ENCODE data around the gene TMEM175.
A peak's percentile ranks its signal among the peaks of the same experiment; 100 is the strongest.

Gene TMEM175, protein sequence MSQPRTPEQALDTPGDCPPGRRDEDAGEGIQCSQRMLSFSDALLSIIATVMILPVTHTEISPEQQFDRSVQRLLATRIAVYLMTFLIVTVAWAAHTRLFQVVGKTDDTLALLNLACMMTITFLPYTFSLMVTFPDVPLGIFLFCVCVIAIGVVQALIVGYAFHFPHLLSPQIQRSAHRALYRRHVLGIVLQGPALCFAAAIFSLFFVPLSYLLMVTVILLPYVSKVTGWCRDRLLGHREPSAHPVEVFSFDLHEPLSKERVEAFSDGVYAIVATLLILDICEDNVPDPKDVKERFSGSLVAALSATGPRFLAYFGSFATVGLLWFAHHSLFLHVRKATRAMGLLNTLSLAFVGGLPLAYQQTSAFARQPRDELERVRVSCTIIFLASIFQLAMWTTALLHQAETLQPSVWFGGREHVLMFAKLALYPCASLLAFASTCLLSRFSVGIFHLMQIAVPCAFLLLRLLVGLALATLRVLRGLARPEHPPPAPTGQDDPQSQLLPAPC

DNA sequence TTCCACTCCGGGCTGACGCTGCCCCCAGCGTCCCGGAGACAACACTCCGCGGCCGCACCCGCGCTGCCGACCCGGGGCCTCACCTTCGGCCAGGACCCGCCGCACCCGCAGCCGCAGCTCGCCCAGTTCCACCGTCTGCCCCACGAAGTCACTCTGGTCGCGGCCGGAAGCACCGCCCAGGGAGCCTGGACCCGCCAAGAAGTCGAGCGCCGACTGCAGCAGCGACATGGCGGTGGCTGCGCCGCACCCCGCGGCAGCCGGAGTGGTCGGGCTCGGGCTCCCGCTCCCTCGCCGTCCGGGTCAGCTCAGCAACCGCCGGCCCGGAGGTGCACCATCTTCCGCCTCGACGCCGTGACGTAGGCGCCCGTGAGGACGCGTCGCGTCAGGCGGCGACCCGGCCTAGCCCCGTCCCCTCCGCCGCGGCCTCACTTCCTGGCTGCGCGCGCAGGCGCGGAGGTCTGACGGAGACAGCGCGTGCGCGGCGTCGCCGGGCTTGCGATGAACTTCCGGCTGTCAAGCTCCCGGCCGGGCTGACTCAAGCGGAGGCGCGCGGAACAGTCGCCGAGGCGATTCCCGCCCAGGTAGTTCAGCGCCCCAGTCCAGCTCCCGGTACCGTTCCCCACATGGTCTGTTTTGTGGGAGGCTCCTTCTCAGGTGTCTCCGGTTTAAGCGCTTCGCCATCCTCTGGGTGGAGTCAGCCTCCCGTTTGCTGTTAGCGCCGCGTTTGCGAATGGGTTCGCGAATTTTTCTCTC, at the start of gene TMEM175, which contains the start of gene GAK:
Gene TMEM175 (plus strand): TSS at position 501 of the 753 bp plus-strand sequence. CDS start 15,280 bp downstream, outside the sequence.
Gene GAK (minus strand): TSS at position 357 of the 753 bp plus-strand sequence. CDS start 129 bp downstream, at position 228.
- Histone ChIP-seq H3K4me3 (ENCODE audit: low read length in 2 of 2) (peak within 1 kb of the TSS; percentile 98 to 100), H3K9me3 (ENCODE audit: control insufficient read depth in 2 of 2, low read length in 2 of 2) (no peaks in the 10 kb centered on the region), H3K27ac (ENCODE audit: low read length) (peak within 1 kb of the TSS; percentile 77), H3K27me3 (ENCODE audit: control insufficient read depth in 1 of 2, insufficient read depth in 2 of 2, low read length in 2 of 2) (no peaks in the 10 kb centered on the region), H3K36me3 (ENCODE audit: control insufficient read depth in 2 of 2, insufficient read depth in 2 of 2, low read length in 2 of 2) (no peaks in the 10 kb centered on the region), H3K9ac (ENCODE audit: low read length in 2 of 2) (peak within 1 kb of the TSS; percentile 93), H3K4me1 (ENCODE audit: control insufficient read depth, insufficient read depth, low read length) (peaks cover 24% of the 10 kb centered on the region)

- Histone ChIP-seq H3K9me3 (ENCODE audit: control insufficient read depth in 2 of 2, low read length in 2 of 2) (no peaks in the 10 kb centered on the region), H3K36me3 (ENCODE audit: control insufficient read depth in 2 of 2, insufficient read depth in 2 of 2, low read length in 2 of 2) (peaks cover 26 to 53% of the 10 kb centered on the region in 2 donors), H3K4me3 (ENCODE audit: low read length in 2 of 2) (no peak overlapping the region), H3K4me1 (ENCODE audit: control insufficient read depth, insufficient read depth, low read length) (peaks cover 2% of the 10 kb centered on the region), H3K27ac (ENCODE audit: low read length) (no peak overlapping the region), H3K27me3 (ENCODE audit: control insufficient read depth in 1 of 2, insufficient read depth in 2 of 2, low read length in 2 of 2) (no peaks in the 10 kb centered on the region), H3K9ac (ENCODE audit: low read length in 2 of 2) (no peak overlapping the region)
Measured at GRCh38 chr4:882646-883045, 49.6 kb upstream of the TMEM175 start.

DNA sequence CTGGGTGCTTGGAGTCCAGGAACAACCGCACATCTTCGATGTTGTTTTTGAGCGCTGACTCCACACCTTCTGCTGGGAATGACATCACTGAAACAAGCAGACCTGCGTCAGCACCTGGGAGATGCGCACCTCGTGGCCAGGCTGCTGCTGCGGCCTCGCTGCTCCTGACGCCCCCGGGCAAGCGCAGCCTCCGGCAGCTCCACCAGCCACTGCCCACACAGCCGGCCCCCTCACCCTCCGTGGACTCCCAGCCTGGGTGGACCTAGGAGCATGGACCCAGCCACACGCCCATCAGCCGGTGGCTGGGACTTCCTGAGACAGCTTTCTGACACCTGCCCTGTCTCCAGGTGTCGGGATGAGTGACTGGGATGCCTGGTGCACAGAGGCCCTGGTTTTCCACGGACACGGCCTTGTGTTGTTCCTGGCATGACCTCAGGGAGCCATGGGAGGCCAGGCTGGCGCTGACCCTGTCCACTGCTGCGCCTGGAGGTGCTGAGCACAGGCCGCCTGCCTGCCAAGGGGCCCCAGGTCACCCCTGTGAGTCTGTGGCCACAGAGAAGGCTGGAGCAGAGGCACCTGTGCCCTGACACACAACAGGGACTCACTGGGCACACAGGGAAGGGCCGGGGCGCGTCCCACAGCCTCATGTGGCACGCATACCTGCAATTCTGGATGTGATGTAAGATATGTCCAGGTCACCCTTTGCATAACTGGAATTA, 48.7 kb upstream of the TMEM175 start:
- H3K36me3 ChIP-seq (ENCODE audit: control insufficient read depth in 2 of 2, insufficient read depth in 2 of 2, low read length in 2 of 2), result peaks cover 27 to 58% of the 10 kb centered on the region in 2 donors
- H3K9me3 ChIP-seq (ENCODE audit: control insufficient read depth in 2 of 2, low read length in 2 of 2), result no peaks in the 10 kb centered on the region
- no peak overlapping the region for H3K27ac ChIP-seq (ENCODE audit: low read length)
- no peak overlapping the region for H3K9ac ChIP-seq (ENCODE audit: low read length in 2 of 2)
- peaks cover 2% of the 10 kb centered on the region for H3K4me1 ChIP-seq (ENCODE audit: control insufficient read depth, insufficient read depth, low read length)
- H3K27me3 ChIP-seq (ENCODE audit: control insufficient read depth in 1 of 2, insufficient read depth in 2 of 2, low read length in 2 of 2), result no peaks in the 10 kb centered on the region
- no peak overlapping the region for H3K4me3 ChIP-seq (ENCODE audit: low read length in 2 of 2)

DNA sequence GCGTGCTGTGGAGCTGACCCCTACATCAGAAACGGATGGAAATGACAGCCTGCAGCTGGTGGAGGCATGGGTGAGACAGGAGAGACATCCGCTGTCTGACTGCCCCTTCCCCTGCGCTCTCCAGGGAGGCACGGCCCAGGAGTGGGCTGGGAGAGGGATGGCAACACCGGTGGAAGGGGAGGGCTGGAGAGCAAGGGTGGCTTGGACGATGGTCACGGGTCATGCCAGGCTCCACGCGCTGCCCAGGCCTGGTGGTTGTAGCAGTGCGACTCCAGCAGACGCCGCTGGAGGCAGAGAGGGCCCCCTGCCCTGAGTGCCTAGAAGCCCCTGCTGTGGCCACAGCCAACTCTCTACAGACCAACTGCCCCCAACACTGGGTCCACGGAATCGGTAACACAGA, 48.0 kb upstream of the TMEM175 start:
- Histone ChIP-seq H3K27ac (ENCODE audit: low read length) (no peak overlapping the region), H3K36me3 (ENCODE audit: control insufficient read depth in 2 of 2, insufficient read depth in 2 of 2, low read length in 2 of 2) (peaks cover 27 to 53% of the 10 kb centered on the region in 2 donors), H3K4me3 (ENCODE audit: low read length in 2 of 2) (no peak overlapping the region), H3K9ac (ENCODE audit: low read length in 2 of 2) (no peak overlapping the region), H3K4me1 (ENCODE audit: control insufficient read depth, insufficient read depth, low read length) (peaks cover 2% of the 10 kb centered on the region), H3K9me3 (ENCODE audit: control insufficient read depth in 2 of 2, low read length in 2 of 2) (no peaks in the 10 kb centered on the region), H3K27me3 (ENCODE audit: control insufficient read depth in 1 of 2, insufficient read depth in 2 of 2, low read length in 2 of 2) (no peaks in the 10 kb centered on the region)

DNA sequence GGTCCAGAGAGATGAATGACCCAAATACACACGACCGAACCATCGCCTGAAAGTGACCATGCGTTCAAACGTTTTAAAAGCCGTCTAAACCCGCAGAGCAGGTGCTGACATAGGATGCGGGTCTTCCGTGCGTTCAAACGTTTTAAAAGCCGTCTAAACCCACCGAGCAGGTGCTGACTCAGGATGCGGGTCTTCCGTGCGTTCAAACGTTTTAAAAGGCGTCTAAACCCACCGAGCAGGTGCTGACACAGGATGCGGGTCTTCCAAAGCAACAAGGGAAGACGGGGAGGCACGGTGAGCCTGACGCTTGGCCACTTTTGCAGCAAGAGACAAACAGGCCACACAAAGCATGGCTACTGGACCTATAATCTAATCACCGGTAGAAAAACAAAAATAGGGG, 47.4 kb upstream of the TMEM175 start:
- H3K36me3 ChIP-seq (ENCODE audit: control insufficient read depth in 2 of 2, insufficient read depth in 2 of 2, low read length in 2 of 2), result peaks cover 21 to 51% of the 10 kb centered on the region in 2 donors
- no peak overlapping the region for H3K4me3 ChIP-seq (ENCODE audit: low read length in 2 of 2)
- no peaks in the 10 kb centered on the region for H3K27me3 ChIP-seq (ENCODE audit: control insufficient read depth in 1 of 2, insufficient read depth in 2 of 2, low read length in 2 of 2)
- H3K9me3 ChIP-seq (ENCODE audit: control insufficient read depth in 2 of 2, low read length in 2 of 2), result no peaks in the 10 kb centered on the region
- H3K4me1 ChIP-seq (ENCODE audit: control insufficient read depth, insufficient read depth, low read length), result peaks cover 2% of the 10 kb centered on the region
- H3K27ac ChIP-seq (ENCODE audit: low read length), result no peak overlapping the region
- no peak overlapping the region for H3K9ac ChIP-seq (ENCODE audit: low read length in 2 of 2)

GRCh38 chr4:885353-885752, 46.9 kb upstream of the TMEM175 start:
- Histone ChIP-seq H3K4me1 (ENCODE audit: control insufficient read depth, insufficient read depth, low read length) (peaks cover 2% of the 10 kb centered on the region), H3K27ac (ENCODE audit: low read length) (no peak overlapping the region), H3K9ac (ENCODE audit: low read length in 2 of 2) (no peak overlapping the region), H3K36me3 (ENCODE audit: control insufficient read depth in 2 of 2, insufficient read depth in 2 of 2, low read length in 2 of 2) (peaks cover 18 to 54% of the 10 kb centered on the region in 2 donors), H3K4me3 (ENCODE audit: low read length in 2 of 2) (no peak overlapping the region), H3K27me3 (ENCODE audit: control insufficient read depth in 1 of 2, insufficient read depth in 2 of 2, low read length in 2 of 2) (no peaks in the 10 kb centered on the region), H3K9me3 (ENCODE audit: control insufficient read depth in 2 of 2, low read length in 2 of 2) (no peaks in the 10 kb centered on the region)

DNA sequence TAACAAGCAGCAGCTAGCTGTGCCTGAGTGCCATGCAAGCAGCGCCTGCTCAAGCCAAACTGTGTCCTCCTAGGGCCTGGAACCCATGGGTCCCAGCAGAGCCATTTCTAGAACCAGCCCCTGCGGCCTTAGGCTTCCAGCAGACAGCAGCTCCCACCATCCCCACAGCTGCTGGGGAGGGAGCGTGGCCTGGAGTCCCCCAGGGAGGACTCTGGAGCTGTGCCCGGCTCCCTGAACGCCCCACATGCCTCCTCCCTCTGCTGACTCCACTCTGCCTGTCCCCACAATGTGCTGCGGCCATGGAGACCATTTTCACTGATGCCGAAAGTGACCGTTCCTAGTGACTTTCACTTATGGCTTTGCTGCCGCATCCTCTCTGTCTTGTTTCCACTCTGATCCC, 46.0 kb upstream of the TMEM175 start:
- Histone ChIP-seq H3K27ac (ENCODE audit: low read length) (no peak overlapping the region), H3K4me1 (ENCODE audit: control insufficient read depth, insufficient read depth, low read length) (peaks cover 2% of the 10 kb centered on the region), H3K9ac (ENCODE audit: low read length in 2 of 2) (no peak overlapping the region), H3K9me3 (ENCODE audit: control insufficient read depth in 2 of 2, low read length in 2 of 2) (no peaks in the 10 kb centered on the region), H3K4me3 (ENCODE audit: low read length in 2 of 2) (no peak overlapping the region), H3K27me3 (ENCODE audit: control insufficient read depth in 1 of 2, insufficient read depth in 2 of 2, low read length in 2 of 2) (no peaks in the 10 kb centered on the region), H3K36me3 (ENCODE audit: control insufficient read depth in 2 of 2, insufficient read depth in 2 of 2, low read length in 2 of 2) (peaks cover 18 to 51% of the 10 kb centered on the region in 2 donors)

DNA sequence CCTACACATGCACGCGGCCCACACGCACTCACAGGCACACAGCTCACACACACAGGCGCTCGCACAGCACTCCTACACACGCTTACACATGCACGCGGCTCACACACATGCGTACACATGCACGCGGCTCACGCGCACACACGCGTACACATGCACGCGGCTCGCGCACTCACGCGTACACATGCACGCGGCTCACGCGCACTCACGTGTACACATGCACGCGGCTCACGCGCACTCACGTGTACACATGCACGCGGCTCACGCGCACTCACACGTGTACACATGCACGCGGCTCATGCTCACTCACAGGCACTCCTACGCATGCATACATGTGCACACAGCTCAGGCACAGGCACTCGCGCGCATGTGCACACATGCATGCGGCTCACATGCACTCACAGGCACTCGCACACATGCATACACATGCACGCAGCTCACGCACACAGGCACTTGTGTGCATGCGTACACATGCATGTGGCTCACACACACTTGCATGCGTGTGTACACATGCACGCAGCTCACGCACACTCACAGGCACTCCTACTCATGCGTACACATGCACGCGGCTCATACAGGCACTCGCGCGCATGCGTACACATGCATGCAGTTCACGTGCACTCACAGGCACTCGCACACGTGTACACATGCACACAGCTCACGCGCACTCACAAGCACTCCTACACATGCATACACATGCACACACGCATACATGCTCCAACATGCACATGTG, 45.1 kb upstream of the TMEM175 start:
- H3K27me3 ChIP-seq (ENCODE audit: control insufficient read depth in 1 of 2, insufficient read depth in 2 of 2, low read length in 2 of 2), result no peaks in the 10 kb centered on the region
- H3K9me3 ChIP-seq (ENCODE audit: control insufficient read depth in 2 of 2, low read length in 2 of 2), result no peaks in the 10 kb centered on the region
- H3K36me3 ChIP-seq (ENCODE audit: control insufficient read depth in 2 of 2, insufficient read depth in 2 of 2, low read length in 2 of 2), result peaks cover 14 to 43% of the 10 kb centered on the region in 2 donors

GRCh38 chr4:888029-888428, 44.2 kb upstream of the TMEM175 start:
- no peak overlapping the region for H3K9ac ChIP-seq (ENCODE audit: low read length in 2 of 2)
- no peaks in the 10 kb centered on the region for H3K9me3 ChIP-seq (ENCODE audit: control insufficient read depth in 2 of 2, low read length in 2 of 2)
- no peaks in the 10 kb centered on the region for H3K27me3 ChIP-seq (ENCODE audit: control insufficient read depth in 1 of 2, insufficient read depth in 2 of 2, low read length in 2 of 2)
- no peak overlapping the region for H3K27ac ChIP-seq (ENCODE audit: low read length)
- no peak overlapping the region for H3K4me3 ChIP-seq (ENCODE audit: low read length in 2 of 2)
- H3K4me1 ChIP-seq (ENCODE audit: control insufficient read depth, insufficient read depth, low read length), result peaks cover 2% of the 10 kb centered on the region
- H3K36me3 ChIP-seq (ENCODE audit: control insufficient read depth in 2 of 2, insufficient read depth in 2 of 2, low read length in 2 of 2), result peaks cover 8 to 40% of the 10 kb centered on the region in 2 donors

More for the DNA sequence above, 45.1 kb upstream of the TMEM175 start:
- H3K27ac ChIP-seq (ENCODE audit: low read length), result no peak overlapping the region
- no peak overlapping the region for H3K4me3 ChIP-seq (ENCODE audit: low read length in 2 of 2)
- peaks cover 2% of the 10 kb centered on the region for H3K4me1 ChIP-seq (ENCODE audit: control insufficient read depth, insufficient read depth, low read length)
- no peak overlapping the region for H3K9ac ChIP-seq (ENCODE audit: low read length in 2 of 2)

- Histone ChIP-seq H3K27me3 (ENCODE audit: control insufficient read depth in 1 of 2, insufficient read depth in 2 of 2, low read length in 2 of 2) (no peaks in the 10 kb centered on the region), H3K36me3 (ENCODE audit: control insufficient read depth in 2 of 2, insufficient read depth in 2 of 2, low read length in 2 of 2) (peaks cover 7 to 31% of the 10 kb centered on the region in 2 donors), H3K9ac (ENCODE audit: low read length in 2 of 2) (no peak overlapping the region), H3K4me1 (ENCODE audit: control insufficient read depth, insufficient read depth, low read length) (peaks cover 2% of the 10 kb centered on the region), H3K27ac (ENCODE audit: low read length) (no peak overlapping the region), H3K9me3 (ENCODE audit: control insufficient read depth in 2 of 2, low read length in 2 of 2) (no peaks in the 10 kb centered on the region), H3K4me3 (ENCODE audit: low read length in 2 of 2) (no peak overlapping the region)
Measured at GRCh38 chr4:889516-889915, 42.7 kb upstream of the TMEM175 start.
